PC-3 (cell line): Measurements from ENCODE around the gene RAX2. TPM values are rescaled to one million over a fixed set of nuclear protein-coding genes. Genes with fewer than 3 reads are reported as not detected.
A peak's percentile ranks its signal among the peaks of the same experiment; 100 is the strongest.

Source experiments
- ATAC-seq: fragments of 200-7000 bp; cut with Tn5 transposase; 2 replicates; pipeline ENCODE4 v1.9.1; 2020; ENCODE audit warnings: mild to moderate bottlenecking, moderate library complexity
- BruUV-seq: library from RNA; stranded (reverse); fragments of 400-500 nt; replicated peaks from 2 replicates; lab custom pipeline; 2021; lab: Mats Ljungman, UMichigan
- CTCF ChIA-PET: fragments of 300-600 bp; sonication (Branson Sonifier 250); formaldehyde crosslinking; loops from one replicate; lab custom pipeline; 2022; ENCODE audit warnings: antibody characterized with exemption; lab: Charles Lee
- POLR2A ChIA-PET: fragments of 300-600 bp; sonication (Branson Sonifier 250); formaldehyde crosslinking; loops from one replicate; lab custom pipeline; 2022; ENCODE audit warnings: antibody characterized with exemption; ENCODE audit not compliant: unreplicated experiment; lab: Charles Lee
- DNase-seq: peaks from one replicate; pipeline ENCODE4 v3.0.0-alpha.2; 2015
- H2AFZ ChIP-seq: fragments of 300-600 bp; sonication (generic); 2 replicates; pipeline ENCODE4 v1.6.0; 2016; ENCODE audit warnings: antibody characterized with exemption, low read length
- H3F3A ChIP-seq: fragments of 300-600 bp; sonication (generic); one replicate; pipeline ENCODE4 v1.6.0; 2017; ENCODE audit warnings: antibody characterized with exemption, low read length, control low read depth, mild to moderate bottlenecking; ENCODE audit not compliant: unreplicated experiment
- H3K27ac ChIP-seq: fragments of 300-600 bp; sonication (generic); 2 replicates; pipeline ENCODE4 v1.5.1; 2016; ENCODE audit warnings: mild to moderate bottlenecking, low read length
- H3K27me3 ChIP-seq: fragments of 300-600 bp; sonication (generic); 2 replicates; pipeline ENCODE4 v1.6.1; 2016; ENCODE audit warnings: low read length, mixed read lengths
- H3K36me3 ChIP-seq: fragments of 300-600 bp; sonication (generic); 2 replicates; pipeline ENCODE4 v1.6.1; 2016; ENCODE audit warnings: low read depth, mixed run types, low read length, mixed read lengths
- H3K4me1 ChIP-seq: fragments of 300-600 bp; sonication (generic); 2 replicates; pipeline ENCODE4 v1.5.1; 2016; ENCODE audit warnings: low read length; ENCODE audit not compliant: insufficient read depth
- H3K4me2 ChIP-seq: fragments of 300-600 bp; sonication (generic); 2 replicates; pipeline ENCODE4 v1.6.0; 2016; ENCODE audit warnings: low read length
- H3K4me3 ChIP-seq: fragments of 300-600 bp; sonication (generic); 2 replicates; pipeline ENCODE4 v1.5.1; 2016; ENCODE audit warnings: mild to moderate bottlenecking, low read length, mixed read lengths
- H3K79me2 ChIP-seq: fragments of 300-600 bp; sonication (generic); 2 replicates; pipeline ENCODE4 v1.6.1; 2017; ENCODE audit warnings: low read length, mixed read lengths
- H3K9ac ChIP-seq: fragments of 300-600 bp; sonication (generic); 2 replicates; pipeline ENCODE4 v1.6.0; 2016; ENCODE audit warnings: mild to moderate bottlenecking, low read length
- H3K9me2 ChIP-seq: fragments of 300-600 bp; sonication (generic); replicated peaks from 2 replicates; pipeline ENCODE4 v1.6.1; 2016; ENCODE audit warnings: mixed run types, low read length, mixed read lengths
- H3K9me3 ChIP-seq: fragments of 300-600 bp; sonication (generic); 2 replicates; pipeline ENCODE4 v1.6.1; 2016; ENCODE audit warnings: low read length, mixed read lengths
- H4K20me1 ChIP-seq: fragments of 300-600 bp; sonication (generic); 2 replicates; pipeline ENCODE4 v1.6.1; 2016; ENCODE audit warnings: low read length, mixed read lengths
- CTCF ChIP-seq: fragments of 300-600 bp; sonication (generic); conservative IDR thresholded peaks from 2 replicates; pipeline ENCODE4 v1.5.1; 2017; ENCODE audit warnings: antibody characterized with exemption, low read depth, mild to moderate bottlenecking, low read length
- EZH2 ChIP-seq: fragments of 300-600 bp; sonication (generic); IDR thresholded peaks from one replicate; pipeline ENCODE4 v1.6.1; 2017; ENCODE audit warnings: antibody characterized with exemption, mild to moderate bottlenecking, low read length; ENCODE audit not compliant: unreplicated experiment
- EZH2phosphoT487 ChIP-seq: fragments of 300-600 bp; sonication (generic); IDR thresholded peaks from 2 replicates; pipeline ENCODE4 v1.6.1; 2018; ENCODE audit warnings: mild to moderate bottlenecking, antibody characterized with exemption, low read length, borderline replicate concordance
- intact Hi-C: fragments of 100-400 bp; cut with micrococcal nuclease; formaldehyde crosslinking; loops from 2 replicates; pipeline ENCODE4 v1.9.0; 2023
- total RNA-seq: library from RNA; depleted of rRNA; stranded (reverse); fragments of >200 nt; gene quantifications from 2 replicates; pipeline ENCODE4 v1.2.3, GENCODE V29; 2014

RAX2 gene
- total RNA-seq, 1 experiment from 2014 or later = not detected

GRCh38 chr19:3765121-3765520 is 6.9 kb downstream of the RAX2 start:
- TF ChIP-seq EZH2 = no peak
- no peak for TF ChIP-seq EZH2phosphoT487
- TF ChIP-seq CTCF = no peak
- no peak overlapping the region for H3K27ac ChIP-seq
- no peak overlapping the region for H3K4me3 ChIP-seq
- H3K79me2 ChIP-seq = peaks cover 18% of the 10 kb centered on the region
- no peak for ATAC-seq
- H4K20me1 ChIP-seq = no peaks in the 10 kb centered on the region
- intact Hi-C loops = no loop called here
- H2AFZ ChIP-seq = no peak overlapping the region
- peaks cover 5% of the 10 kb centered on the region; the same call in 1 of the 2 replicates for H3K4me1 ChIP-seq
- H3K9ac ChIP-seq = no peak overlapping the region
- H3K4me2 ChIP-seq = no peak overlapping the region
- H3K9me3 ChIP-seq = no peaks in the 10 kb centered on the region
- H3F3A ChIP-seq = no peaks in the 10 kb centered on the region
- no TSS peak for BruUV-seq
- no peaks in the 10 kb centered on the region for H3K27me3 ChIP-seq
- H3K9me2 ChIP-seq = no peaks in the 10 kb centered on the region
- POLR2A ChIA-PET = no interaction called here
- no peaks in the 10 kb centered on the region for H3K36me3 ChIP-seq
- CTCF ChIA-PET = no interaction called here
- DNase-seq = no peak

- TF ChIP-seq EZH2 (no peak), EZH2phosphoT487 (no peak), CTCF (no peak)
- no peaks in the 10 kb centered on the region for H3K36me3 ChIP-seq
- H4K20me1 ChIP-seq = no peaks in the 10 kb centered on the region
- H3K79me2 ChIP-seq = peaks cover 28% of the 10 kb centered on the region
- CTCF ChIA-PET = interaction anchor here (0.7 to 1.2 kb wide), 3 partner anchors 59 to 206 kb away, joined by 3 read pairs; no protein-coding TSS in a partner anchor
- peak within 1 kb of the TSS; percentile 95 for H2AFZ ChIP-seq
- intact Hi-C loops = loop anchor here (5.0 kb wide), 1 partner anchor 225 kb away; the partner anchor contains the start of gene EEF2
- H3K9me3 ChIP-seq = no peaks in the 10 kb centered on the region
- ATAC-seq = peak; percentile 92
- peaks cover 5% of the 10 kb centered on the region; the same call in 1 of the 2 replicates for H3K4me1 ChIP-seq
- H3K4me3 ChIP-seq = peak within 1 kb of the TSS; percentile 90
- TSS peak; percentile 98 for BruUV-seq
- H3F3A ChIP-seq = no peaks in the 10 kb centered on the region
- peak within 1 kb of the TSS; percentile 99 for H3K9ac ChIP-seq
- H3K27ac ChIP-seq = peak within 1 kb of the TSS; percentile 99
- DNase-seq = peak; percentile 97
- H3K27me3 ChIP-seq = no peaks in the 10 kb centered on the region
- peak within 1 kb of the TSS; percentile 94 for H3K4me2 ChIP-seq
- H3K9me2 ChIP-seq = no peaks in the 10 kb centered on the region
- POLR2A ChIA-PET = interaction anchor here (0.5 to 0.9 kb wide), 5 partner anchors 54 to 1306 kb away, joined by 3 to 7 read pairs (median 4); partner anchors contain the start of genes DAPK3 and LMNB2
These were observed 9.2 kb downstream of the RAX2 start, which contains the start of gene MRPL54 for GRCh38 chr19:3762501-3763459. TSS of gene MRPL54 (plus strand) at chr19:3762682. CDS start at chr19:3762701, 19 bp downstream.
